IMR-90 (cell line): Measurements from ENCODE around the gene PSG3. TPM values are rescaled to one million over a fixed set of nuclear protein-coding genes. Genes with fewer than 3 reads are reported as not detected.
"Not testable (repeated sequence)": the region's sequence is repeated elsewhere in the genome, so short reads cannot be mapped to it uniquely, and the experiment has no call there.

Experiments used
- ATAC-seq: fragments of 200-7000 bp; cut with Tn5 transposase; 2 replicates; pipeline ENCODE4 v1.9.1; 2020; ENCODE audit warnings: low read depth, mild to moderate bottlenecking, moderate library complexity
- Bru-seq: library from RNA; stranded (reverse); fragments of 400-500 nt; gene quantifications from one replicate; lab custom pipeline; 2021; lab: Mats Ljungman, UMichigan
- BruChase-seq, 2 experiments: library from RNA; stranded (reverse); fragments of 400-500 nt; gene quantifications; one replicate each; lab custom pipeline; 2021; lab: Mats Ljungman, UMichigan
- BruUV-seq: library from RNA; stranded (reverse); fragments of 400-500 nt; replicated peaks from 2 replicates; lab custom pipeline; 2021; lab: Mats Ljungman, UMichigan
- CTCF ChIA-PET: fragments of 300-600 bp; formaldehyde crosslinking; extraction: SDS; loops from one replicate; lab custom pipeline; 2021; ENCODE audit warnings: antibody characterized with exemption; lab: Yijun Ruan, JAX
- POLR2A ChIA-PET: fragments of 300-600 bp; sonication (Branson Sonifier 250); formaldehyde crosslinking; loops from one replicate; lab custom pipeline; 2022; ENCODE audit warnings: antibody characterized with exemption; ENCODE audit not compliant: unreplicated experiment; lab: Charles Lee
- DNase-seq: peaks from one replicate; pipeline ENCODE4 v3.0.0; 2013
- H2AFZ ChIP-seq: replicated peaks from 2 replicates; pipeline ENCODE3; 2013; ENCODE audit warnings: low read length, mild to moderate bottlenecking; ENCODE audit not compliant: poor library complexity
- H2AK5ac ChIP-seq: 2 replicates; pipeline ENCODE4 v1.6.1; 2013; ENCODE audit warnings: low read depth, low read length, inconsistent platforms
- H2AK9ac ChIP-seq: replicated peaks from 2 replicates; pipeline ENCODE3; 2013; ENCODE audit warnings: mild to moderate bottlenecking, low read depth, low read length, moderate library complexity; ENCODE audit not compliant: poor library complexity
- H2BK120ac ChIP-seq: 2 replicates; pipeline ENCODE4 v1.6.1; 2013; ENCODE audit warnings: low read depth, low read length, inconsistent platforms
- H2BK15ac ChIP-seq: 3 replicates; pipeline ENCODE4 v1.6.1; 2013; ENCODE audit warnings: low read depth, low read length, inconsistent platforms
- H2BK20ac ChIP-seq: 2 replicates; pipeline ENCODE4 v1.6.1; 2013; ENCODE audit warnings: low read depth, mild to moderate bottlenecking, inconsistent platforms, low read length, moderate library complexity
- H2BK5ac ChIP-seq: 2 replicates; pipeline ENCODE4 v1.6.1; 2013; ENCODE audit warnings: mild to moderate bottlenecking, low read depth, low read length, inconsistent platforms; ENCODE audit not compliant: poor library complexity, severe bottlenecking
- H3K14ac ChIP-seq: replicated peaks from 2 replicates; pipeline ENCODE4 v1.6.1; 2013; ENCODE audit warnings: low read depth, low read length, inconsistent platforms
- H3K18ac ChIP-seq: 2 replicates; pipeline ENCODE4 v1.6.1; 2013; ENCODE audit warnings: low read depth, low read length, control low read depth
- H3K23ac ChIP-seq: 2 replicates; pipeline ENCODE4 v1.6.1; 2013; ENCODE audit warnings: low read depth, low read length, inconsistent platforms
- H3K27ac ChIP-seq: 2 replicates; pipeline ENCODE4 v1.5.1; 2013; ENCODE audit warnings: mild to moderate bottlenecking, control low read depth, low read length; ENCODE audit not compliant: insufficient read depth
- H3K27me3 ChIP-seq: 2 replicates; pipeline ENCODE4 v1.6.1; 2013; ENCODE audit warnings: low read length; ENCODE audit not compliant: control insufficient read depth, insufficient read depth
- H3K36me3 ChIP-seq: 2 replicates; pipeline ENCODE4 v1.6.1; 2013; ENCODE audit warnings: low read length, mixed read lengths; ENCODE audit not compliant: control insufficient read depth, insufficient read depth
- H3K4ac ChIP-seq: 2 replicates; pipeline ENCODE4 v1.6.1; 2013; ENCODE audit warnings: low read depth, low read length, inconsistent platforms
- H3K4me1 ChIP-seq: 2 replicates; pipeline ENCODE4 v1.6.1; 2013; ENCODE audit warnings: low read length, mixed read lengths; ENCODE audit not compliant: control insufficient read depth, insufficient read depth
- H3K4me2 ChIP-seq: 2 replicates; pipeline ENCODE4 v1.6.1; 2013; ENCODE audit warnings: low read depth, mild to moderate bottlenecking, control low read depth, low read length, moderate library complexity
- H3K4me3 ChIP-seq: 2 replicates; pipeline ENCODE4 v1.5.1; 2013; ENCODE audit warnings: low read depth, mild to moderate bottlenecking, control low read depth, low read length, moderate library complexity; ENCODE audit not compliant: insufficient read depth
- H3K56ac ChIP-seq: 2 replicates; pipeline ENCODE4 v1.6.1; 2013; ENCODE audit warnings: low read length, inconsistent platforms; ENCODE audit not compliant: insufficient read depth; ENCODE audit errors: extremely low read depth
- H3K79me1 ChIP-seq, 2 experiments: 2 replicates each; pipeline ENCODE4 v1.6.1; 2013; ENCODE audit warnings: low read length in 2 of 2, inconsistent platforms in 1 of 2, low read depth in 1 of 2
- H3K9ac ChIP-seq: 2 replicates; pipeline ENCODE4 v1.6.1; 2013; ENCODE audit warnings: low read depth, low read length, control low read depth
- H3K9me1 ChIP-seq: 2 replicates; pipeline ENCODE4 v1.6.1; 2013; ENCODE audit warnings: low read length, inconsistent platforms; ENCODE audit not compliant: insufficient read depth
- H3K9me3 ChIP-seq: 2 replicates; pipeline ENCODE4 v1.6.1; 2013; ENCODE audit warnings: low read length; ENCODE audit not compliant: control insufficient read depth, insufficient read depth
- H4K20me1 ChIP-seq: 2 replicates; pipeline ENCODE4 v1.6.1; 2013; ENCODE audit warnings: low read length, inconsistent platforms; ENCODE audit not compliant: insufficient read depth
- H4K5ac ChIP-seq: 2 replicates; pipeline ENCODE4 v1.6.1; 2013; ENCODE audit warnings: mild to moderate bottlenecking, low read depth, low read length, control low read depth
- H4K8ac ChIP-seq, 2 experiments: 2 replicates each; pipeline ENCODE4 v1.6.1; 2013; ENCODE audit warnings: low read depth in 2 of 2, low read length in 2 of 2, control low read depth in 1 of 2, inconsistent platforms in 1 of 2
- H4K91ac ChIP-seq: 2 replicates; pipeline ENCODE4 v1.6.1; 2013; ENCODE audit warnings: low read depth, low read length, inconsistent platforms; ENCODE audit not compliant: insufficient read depth
- WGBS, 2 experiments: methylation state at CpG; one replicate each; pipeline versions ENCODE4 v1.1.5 to v1.1.7; 2013; ENCODE audit warnings: missing lambda C conversion rate in 2 of 2; ENCODE audit not compliant: insufficient read length in 1 of 2; ENCODE audit errors: extremely low coverage in 2 of 2; 5-methylcytosine and 5-hydroxymethylcytosine counted together
- dilution Hi-C: fragments of 300-500 bp; cut with HindIII; formaldehyde crosslinking; loops from one replicate; pipeline ENCODE4 v1.14.3; 2018; ENCODE audit warnings: low sequenced_read_pairs; ENCODE audit not compliant: unreplicated experiment
- in situ Hi-C: fragments of 300-500 bp; cut with MboI; formaldehyde crosslinking; loops from 3 replicates; pipeline ENCODE4 v1.14.3; 2019; ENCODE audit warnings: low sequenced_read_pairs, inconsistent platforms, mixed read lengths
- intact Hi-C: fragments of 100-400 bp; cut with micrococcal nuclease; formaldehyde crosslinking; loops from 2 replicates; pipeline ENCODE4 v1.10.0; 2022
- long read RNA-seq: library from polyadenylated mRNA; unstranded; transcript quantifications from one replicate; pipeline ENCODE4 v2.0.0, GENCODE V29; 2021; ENCODE audit not compliant: unreplicated experiment
- polyA plus RNA-seq, 3 experiments: library from polyadenylated mRNA; depleted of rRNA; stranded (reverse); fragments of >200 nt; gene quantifications; 2 replicates each; pipeline ENCODE4 v1.2.3, GENCODE V29; 2012; ENCODE audit warnings: low replicate concordance in 1 of 3
- total RNA-seq: library from RNA; depleted of rRNA; stranded (reverse); fragments of >200 nt; gene quantifications from 2 replicates; pipeline ENCODE4 v1.2.3, GENCODE V29; 2012; rRNA removed

The PSG3 gene
- total RNA-seq (not detected in 2 replicates), polyA plus RNA-seq (2012; rRNA removed) (0.03 and 0.10 TPM in 2 replicates), Bru-seq, nascent RNA (not detected), BruChase-seq, experiment 1, labeled RNA remaining after a 6-hour chase (not detected), BruChase-seq, experiment 2, labeled RNA remaining after a 2-hour chase (not detected)
- polyA plus RNA-seq (2012; cell fraction: cytosol; rRNA removed), result 0.03 TPM in 1 of 2 replicates, not detected in the other
- not detected in 2 replicates for polyA plus RNA-seq (2012; cell fraction: nucleus; rRNA removed; ENCODE audit: low replicate concordance)
- long read RNA-seq, result 0 reads

- dilution Hi-C loops, H4K8ac ChIP-seq, H3K36me3 ChIP-seq, DNase-seq, H3K56ac ChIP-seq, intact Hi-C loops, BruUV-seq, H3K79me1 ChIP-seq, H3K4ac ChIP-seq, H3K27ac ChIP-seq, H2BK120ac ChIP-seq, ATAC-seq, H3K14ac ChIP-seq, H2BK15ac ChIP-seq, H4K91ac ChIP-seq, H3K9me3 ChIP-seq, H3K4me1 ChIP-seq, H4K20me1 ChIP-seq, H3K4me3 ChIP-seq, H3K27me3 ChIP-seq, H2AK5ac ChIP-seq, POLR2A ChIA-PET, H2AK9ac ChIP-seq, H3K18ac ChIP-seq, H3K9me1 ChIP-seq, H4K5ac ChIP-seq, H3K9ac ChIP-seq, H3K23ac ChIP-seq, H2BK5ac ChIP-seq, H2BK20ac ChIP-seq, H2AFZ ChIP-seq, in situ Hi-C loops, H3K4me2 ChIP-seq: not testable (repeated sequence)
- no CpG with 5 or more reads among the region's 4 CpGs for WGBS, 2 experiments
- CTCF ChIA-PET, result interaction anchor here (0.6 kb wide), 1 partner anchor 42 kb away, joined by 3 read pairs; no protein-coding TSS in a partner anchor
These were observed at the start of gene PSG3 for GRCh38 chr19:42740381-42740780. TSS of gene PSG3 (minus strand) at chr19:42740481. CDS start at chr19:42740384, 97 bp downstream.
